WTC11 (cell line): Measurements from ENCODE around the gene ELOB. TPM values are rescaled to one million over a fixed set of nuclear protein-coding genes. Genes with fewer than 3 reads are reported as not detected.
A peak's percentile ranks its signal among the peaks of the same experiment; 100 is the strongest.

Source experiments
- ATAC-seq: fragments of 200-7000 bp; cut with Tn5 transposase; 2 replicates; pipeline ENCODE4 v1.10.0; 2021; ENCODE audit warnings: mild to moderate bottlenecking, moderate library complexity
- CTCF ChIA-PET: fragments of 300-600 bp; sonication (Branson Sonifier 250); formaldehyde crosslinking; loops from one replicate; lab custom pipeline; 2021; ENCODE audit warnings: antibody characterized with exemption; lab: Charles Lee
- POLR2A ChIA-PET: fragments of 350-600 bp; sonication (Branson Sonifier 250); formaldehyde crosslinking; loops from one replicate; lab custom pipeline; 2021; ENCODE audit warnings: antibody characterized with exemption; lab: Charles Lee
- DNase-seq: peaks from one replicate; pipeline ENCODE4 v3.0.0; 2021; ENCODE audit warnings: low spot score
- H3K27ac Mint-ChIP-seq: 2 replicates; pipeline ENCODE4 v1.8.0; 2021; ENCODE audit warnings: mixed read lengths
- H3K27me3 Mint-ChIP-seq: 2 replicates; pipeline ENCODE4 v1.8.0; 2021; ENCODE audit warnings: low read depth, mild to moderate bottlenecking, moderate library complexity, mixed read lengths
- H3K36me3 Mint-ChIP-seq: 2 replicates; pipeline ENCODE4 v1.8.0; 2021; ENCODE audit warnings: mixed read lengths
- H3K4me1 Mint-ChIP-seq: 2 replicates; pipeline ENCODE4 v1.8.0; 2022; ENCODE audit warnings: mixed read lengths
- H3K4me3 Mint-ChIP-seq: 2 replicates; pipeline ENCODE4 v1.8.0; 2021; ENCODE audit warnings: mild to moderate bottlenecking, moderate library complexity, mixed read lengths
- H3K9me3 Mint-ChIP-seq: 2 replicates; pipeline ENCODE4 v1.8.0; 2021; ENCODE audit warnings: mixed read lengths
- CBFB ChIP-seq: sonication (generic); formaldehyde crosslinking; IDR thresholded peaks from 2 replicates; pipeline ENCODE4 v1.8.1; 2022; ENCODE audit warnings: mild to moderate bottlenecking, low read depth, missing genetic modification reagents
- CREM ChIP-seq: sonication (generic); formaldehyde crosslinking; IDR thresholded peaks from 2 replicates; pipeline ENCODE4 v1.8.1; 2022; ENCODE audit warnings: mild to moderate bottlenecking, missing genetic modification reagents, moderate library complexity
- EMX1 ChIP-seq: fragments of 250-450 bp; sonication (Bioruptor Pico); IDR thresholded peaks from 2 replicates; pipeline ENCODE4 v1.8.0; 2021; ENCODE audit warnings: mild to moderate bottlenecking
- IRF2 ChIP-seq: sonication (generic); formaldehyde crosslinking; IDR thresholded peaks from 2 replicates; pipeline ENCODE4 v1.8.0; 2022; ENCODE audit warnings: low read depth, missing genetic modification reagents, borderline replicate concordance
- JUN ChIP-seq: sonication (generic); formaldehyde crosslinking; IDR thresholded peaks from 2 replicates; pipeline ENCODE4 v1.8.0; 2023; ENCODE audit warnings: mild to moderate bottlenecking, missing genetic modification reagents
- NFATC4 ChIP-seq: fragments of 250-450 bp; sonication (Bioruptor Pico); IDR thresholded peaks from 2 replicates; pipeline ENCODE4 v1.9.0; 2021; ENCODE audit warnings: mild to moderate bottlenecking
- NR1H2 ChIP-seq: sonication (generic); formaldehyde crosslinking; IDR thresholded peaks from 2 replicates; pipeline ENCODE4 v1.9.0; 2021; ENCODE audit warnings: mild to moderate bottlenecking, moderate library complexity, missing genetic modification reagents
- RORB ChIP-seq: fragments of 250-450 bp; sonication (Bioruptor Pico); IDR thresholded peaks from 2 replicates; pipeline ENCODE4 v1.9.0; 2021; ENCODE audit warnings: mild to moderate bottlenecking
- SMAD4 ChIP-seq: sonication (generic); formaldehyde crosslinking; IDR thresholded peaks from 2 replicates; pipeline ENCODE4 v1.8.0; 2022; ENCODE audit warnings: mild to moderate bottlenecking, missing genetic modification reagents
- TCF7 ChIP-seq: sonication (generic); formaldehyde crosslinking; IDR thresholded peaks from 2 replicates; pipeline ENCODE4 v1.8.0; 2022; ENCODE audit warnings: mild to moderate bottlenecking, low read depth, missing genetic modification reagents, moderate library complexity
- TEAD1 ChIP-seq: sonication (generic); formaldehyde crosslinking; IDR thresholded peaks from 2 replicates; pipeline ENCODE4 v1.8.0; 2022; ENCODE audit warnings: mild to moderate bottlenecking, missing genetic modification reagents
- total RNA-seq: library from RNA; stranded (reverse); gene quantifications from 3 replicates; pipeline ENCODE4 v1.2.3, GENCODE V29; 2021
- TF ChIP-seq, protein P1 (sequence below): sonication (generic); formaldehyde crosslinking; IDR thresholded peaks from 2 replicates; pipeline ENCODE4 v1.8.0; 2023; ENCODE audit warnings: mild to moderate bottlenecking, missing genetic modification reagents
- TF ChIP-seq, protein P2 (sequence below): sonication (generic); formaldehyde crosslinking; IDR thresholded peaks from 2 replicates; pipeline ENCODE4 v1.8.0; 2022; ENCODE audit warnings: mild to moderate bottlenecking, missing genetic modification reagents
- TF ChIP-seq, protein P3 (sequence below): sonication (generic); formaldehyde crosslinking; conservative IDR thresholded peaks from 2 replicates; pipeline ENCODE4 v1.8.1; 2022; ENCODE audit warnings: mild to moderate bottlenecking, missing genetic modification reagents
- TF ChIP-seq, protein P4 (sequence below): sonication (generic); formaldehyde crosslinking; IDR thresholded peaks from 2 replicates; pipeline ENCODE4 v1.8.1; 2022; ENCODE audit warnings: low read depth, missing genetic modification reagents, borderline replicate concordance

ELOB gene
- total RNA-seq, 1 experiment from 2014 or later = 252 TPM

DNA sequence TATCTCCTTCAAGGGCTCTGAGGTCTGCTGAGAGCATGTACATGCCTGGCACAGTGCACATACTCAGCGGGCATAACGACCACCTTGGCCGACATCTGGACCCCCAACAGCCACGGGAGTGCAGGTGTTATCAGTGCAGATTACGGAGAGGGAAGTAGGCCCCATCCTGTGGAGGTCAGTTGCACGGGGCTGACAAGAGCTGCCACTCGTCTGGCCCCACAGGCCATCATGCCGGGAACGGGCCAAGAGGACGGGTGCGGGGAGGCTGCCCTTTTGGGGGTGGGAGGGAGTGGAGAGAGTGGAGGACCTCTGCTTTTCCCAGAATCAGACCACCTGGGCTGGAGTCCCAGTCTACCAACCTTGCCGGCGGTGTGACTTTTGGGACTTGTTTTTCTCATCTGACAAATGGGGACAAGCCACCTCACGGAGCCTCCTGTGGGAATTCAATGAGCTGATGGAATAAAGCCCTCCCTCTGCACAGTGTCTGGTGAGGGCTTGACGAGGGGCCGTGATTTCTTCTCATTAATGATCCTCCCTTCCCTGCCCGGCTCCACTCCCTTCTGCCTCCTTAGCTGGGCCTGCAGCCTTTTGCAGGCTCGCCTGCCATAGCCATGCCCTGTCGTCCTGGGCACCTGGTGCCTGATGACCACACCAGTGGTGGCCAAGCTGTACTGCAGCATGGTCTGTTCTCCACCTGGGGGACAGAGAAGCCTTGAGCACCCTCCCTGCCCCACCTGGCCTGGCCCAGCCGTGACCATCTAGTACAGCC, 5.7 kb upstream of the ELOB start:
- Mint-ChIP-seq H3K27ac (no peak overlapping the region), H3K36me3 (no peaks in the 10 kb centered on the region), H3K4me3 (no peak overlapping the region), H3K9me3 (no peaks in the 10 kb centered on the region), H3K4me1 (peaks cover 20% of the 10 kb centered on the region), H3K27me3 (peaks cover 35% of the 10 kb centered on the region)
- CTCF ChIA-PET = interaction anchor here (1.3 to 1.5 kb wide), 2 partner anchors 28 to 144 kb away, joined by 4 to 5 read pairs; no protein-coding TSS in a partner anchor
- DNase-seq (peak; percentile 7), ATAC-seq (peak; percentile 24)
- TF ChIP-seq, protein P1, sequence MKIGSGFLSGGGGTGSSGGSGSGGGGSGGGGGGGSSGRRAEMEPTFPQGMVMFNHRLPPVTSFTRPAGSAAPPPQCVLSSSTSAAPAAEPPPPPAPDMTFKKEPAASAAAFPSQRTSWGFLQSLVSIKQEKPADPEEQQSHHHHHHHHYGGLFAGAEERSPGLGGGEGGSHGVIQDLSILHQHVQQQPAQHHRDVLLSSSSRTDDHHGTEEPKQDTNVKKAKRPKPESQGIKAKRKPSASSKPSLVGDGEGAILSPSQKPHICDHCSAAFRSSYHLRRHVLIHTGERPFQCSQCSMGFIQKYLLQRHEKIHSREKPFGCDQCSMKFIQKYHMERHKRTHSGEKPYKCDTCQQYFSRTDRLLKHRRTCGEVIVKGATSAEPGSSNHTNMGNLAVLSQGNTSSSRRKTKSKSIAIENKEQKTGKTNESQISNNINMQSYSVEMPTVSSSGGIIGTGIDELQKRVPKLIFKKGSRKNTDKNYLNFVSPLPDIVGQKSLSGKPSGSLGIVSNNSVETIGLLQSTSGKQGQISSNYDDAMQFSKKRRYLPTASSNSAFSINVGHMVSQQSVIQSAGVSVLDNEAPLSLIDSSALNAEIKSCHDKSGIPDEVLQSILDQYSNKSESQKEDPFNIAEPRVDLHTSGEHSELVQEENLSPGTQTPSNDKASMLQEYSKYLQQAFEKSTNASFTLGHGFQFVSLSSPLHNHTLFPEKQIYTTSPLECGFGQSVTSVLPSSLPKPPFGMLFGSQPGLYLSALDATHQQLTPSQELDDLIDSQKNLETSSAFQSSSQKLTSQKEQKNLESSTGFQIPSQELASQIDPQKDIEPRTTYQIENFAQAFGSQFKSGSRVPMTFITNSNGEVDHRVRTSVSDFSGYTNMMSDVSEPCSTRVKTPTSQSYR = no peak
- TF ChIP-seq NFATC4 (no peak), EMX1 (CRISPR knock-in tag) (no peak), NR1H2 (no peak), CREM (CRISPR knock-in tag) (no peak)
- TF ChIP-seq, protein P2, sequence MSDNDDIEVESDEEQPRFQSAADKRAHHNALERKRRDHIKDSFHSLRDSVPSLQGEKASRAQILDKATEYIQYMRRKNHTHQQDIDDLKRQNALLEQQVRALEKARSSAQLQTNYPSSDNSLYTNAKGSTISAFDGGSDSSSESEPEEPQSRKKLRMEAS = no peak
- POLR2A ChIA-PET = interaction anchor here (1.0 kb wide), 1 partner anchor 123 kb away, joined by 3 read pairs; no protein-coding TSS in a partner anchor

GRCh38 chr16:2779978-2780898, 3.2 kb upstream of the ELOB start:
- Mint-ChIP-seq H3K9me3 (no peaks in the 10 kb centered on the region), H3K4me1 (peaks cover 23% of the 10 kb centered on the region), H3K4me3 (peak overlapping the region; percentile 25; the same call in 1 of the 2 replicates), H3K27ac (peak overlapping the region; percentile 45; the same call in 1 of the 2 replicates), H3K36me3 (no peaks in the 10 kb centered on the region; the same call in 1 of the 2 replicates), H3K27me3 (peaks cover 19% of the 10 kb centered on the region)
- CTCF ChIA-PET = interaction anchor here (0.6 to 2.2 kb wide), 3 partner anchors 18 to 229 kb away, joined by 3 to 8 read pairs (median 3); partner anchors contain the start of gene PRSS41
- TF ChIP-seq CBFB (CRISPR knock-in tag) (no peak), JUN (no peak), SMAD4 (CRISPR knock-in tag) (no peak), TCF7 (CRISPR knock-in tag) (no peak), RORB (CRISPR knock-in tag) (no peak), IRF2 (CRISPR knock-in tag) (no peak), TEAD1 (CRISPR knock-in tag) (no peak)
- TF ChIP-seq, protein P3, sequence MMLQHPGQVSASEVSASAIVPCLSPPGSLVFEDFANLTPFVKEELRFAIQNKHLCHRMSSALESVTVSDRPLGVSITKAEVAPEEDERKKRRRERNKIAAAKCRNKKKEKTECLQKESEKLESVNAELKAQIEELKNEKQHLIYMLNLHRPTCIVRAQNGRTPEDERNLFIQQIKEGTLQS = no peak
- TF ChIP-seq, protein P4, sequence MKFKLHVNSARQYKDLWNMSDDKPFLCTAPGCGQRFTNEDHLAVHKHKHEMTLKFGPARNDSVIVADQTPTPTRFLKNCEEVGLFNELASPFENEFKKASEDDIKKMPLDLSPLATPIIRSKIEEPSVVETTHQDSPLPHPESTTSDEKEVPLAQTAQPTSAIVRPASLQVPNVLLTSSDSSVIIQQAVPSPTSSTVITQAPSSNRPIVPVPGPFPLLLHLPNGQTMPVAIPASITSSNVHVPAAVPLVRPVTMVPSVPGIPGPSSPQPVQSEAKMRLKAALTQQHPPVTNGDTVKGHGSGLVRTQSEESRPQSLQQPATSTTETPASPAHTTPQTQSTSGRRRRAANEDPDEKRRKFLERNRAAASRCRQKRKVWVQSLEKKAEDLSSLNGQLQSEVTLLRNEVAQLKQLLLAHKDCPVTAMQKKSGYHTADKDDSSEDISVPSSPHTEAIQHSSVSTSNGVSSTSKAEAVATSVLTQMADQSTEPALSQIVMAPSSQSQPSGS = no peak
- DNase-seq (peak; percentile 10), ATAC-seq (no peak)
- POLR2A ChIA-PET = interaction anchor here (0.6 kb wide), 1 partner anchor 137 kb away, joined by 5 read pairs; no protein-coding TSS in a partner anchor
